B cell (primary cell): ENCODE data around the gene TACC3.

Source experiments
- CTCF ChIP-seq: fragments of 200-600 bp; IDR thresholded peaks from one replicate; pipeline ENCODE4 v1.8.0; 2022; ENCODE audit warnings: antibody characterized with exemption, mild to moderate bottlenecking
- EZH2 ChIP-seq: IDR thresholded peaks from 2 replicates; pipeline ENCODE4 v1.6.1; 2012; ENCODE audit warnings: borderline replicate concordance, low read depth, mild to moderate bottlenecking, moderate library complexity, low read length; ENCODE audit not compliant: insufficient read depth, poor library complexity, severe bottlenecking

- TF ChIP-seq CTCF: no peak
- TF ChIP-seq EZH2: no peak
Measured at GRCh38 chr4:1756079-1756478, 34.8 kb downstream of the TACC3 start.
